Skeletal muscle tissue (tissue), 4 donors: Measurements from ENCODE around the gene SKIC2. TPM values are rescaled to one million over a fixed set of nuclear protein-coding genes. Genes with fewer than 3 reads are reported as not detected.
"Not testable (repeated sequence)": the region's sequence is repeated elsewhere in the genome, so short reads cannot be mapped to it uniquely, and the experiment has no call there.

Experiments
- H3K27ac ChIP-seq: one replicate; pipeline ENCODE4 v1.7.0; 2013; ENCODE audit warnings: mild to moderate bottlenecking, low read depth, low read length, inconsistent platforms
- H3K27me3 ChIP-seq, 3 donors: one replicate each; pipeline ENCODE4 v1.7.0; 2013; ENCODE audit warnings: low read length in 3 of 3; ENCODE audit not compliant: control insufficient read depth in 3 of 3, insufficient read depth in 3 of 3
- H3K36me3 ChIP-seq, 3 donors: one replicate each; pipeline ENCODE4 v1.7.0; 2013; ENCODE audit warnings: low read length in 3 of 3; ENCODE audit not compliant: control insufficient read depth in 3 of 3, insufficient read depth in 3 of 3
- H3K4me1 ChIP-seq, 3 donors: one replicate each; pipeline ENCODE4 v1.7.0; 2013; ENCODE audit warnings: low read length in 3 of 3, mild to moderate bottlenecking in 3 of 3; ENCODE audit not compliant: control insufficient read depth in 3 of 3, insufficient read depth in 3 of 3
- H3K4me3 ChIP-seq, 3 donors: one replicate each; pipeline ENCODE4 v1.7.0; 2013; ENCODE audit warnings: low read length in 3 of 3
- H3K9ac ChIP-seq, 3 donors: one replicate each; pipeline ENCODE4 v1.7.0; 2013; ENCODE audit warnings: low read length in 3 of 3, mild to moderate bottlenecking in 3 of 3, moderate library complexity in 2 of 3, low read depth in 1 of 3
- H3K9me3 ChIP-seq, 3 donors: one replicate each; pipeline ENCODE4 v1.7.0; 2013; ENCODE audit warnings: low read length in 3 of 3; ENCODE audit not compliant: control insufficient read depth in 3 of 3
- total RNA-seq: library from RNA; depleted of rRNA; stranded (reverse); fragments of >200 nt; gene quantifications from one replicate; pipeline ENCODE4 v1.2.3, GENCODE V29; 2014
- donor health status: Osteomylitis.

Gene SKIC2
- total RNA-seq, 1 donor from 2014 or later: 25.1 TPM

- not testable (repeated sequence) for H3K36me3 ChIP-seq, H3K4me3 ChIP-seq, H3K9ac ChIP-seq, H3K27me3 ChIP-seq, H3K4me1 ChIP-seq, H3K27ac ChIP-seq, H3K9me3 ChIP-seq
These were observed 37.4 kb downstream of the SKIC2 start for GRCh38 chr6:31996385-31996784.

GRCh38 chr6:32002546-32003268 is 43.7 kb downstream of the SKIC2 start:
- not testable (repeated sequence) for H3K9me3 ChIP-seq, H3K4me3 ChIP-seq, H3K27me3 ChIP-seq

GRCh38 chr6:32003301-32003700 is 44.3 kb downstream of the SKIC2 start:
- not testable (repeated sequence) for H3K27ac ChIP-seq

More at GRCh38 chr6:32002546-32003268, 43.7 kb downstream of the SKIC2 start:
- not testable (repeated sequence) for H3K9ac ChIP-seq, H3K27ac ChIP-seq, H3K36me3 ChIP-seq, H3K4me1 ChIP-seq

GRCh38 chr6:32004393-32004792 is 45.4 kb downstream of the SKIC2 start:
- not testable (repeated sequence) for H3K4me3 ChIP-seq, H3K27ac ChIP-seq, H3K9me3 ChIP-seq, H3K27me3 ChIP-seq, H3K36me3 ChIP-seq, H3K4me1 ChIP-seq, H3K9ac ChIP-seq

More at GRCh38 chr6:32003301-32003700, 44.3 kb downstream of the SKIC2 start:
- H3K4me3 ChIP-seq, H3K4me1 ChIP-seq, H3K9me3 ChIP-seq, H3K9ac ChIP-seq, H3K36me3 ChIP-seq, H3K27me3 ChIP-seq: not testable (repeated sequence)

GRCh38 chr6:32004864-32005537 is 46.0 kb downstream of the SKIC2 start:
- H3K9ac ChIP-seq, H3K36me3 ChIP-seq, H3K27me3 ChIP-seq, H3K4me3 ChIP-seq, H3K9me3 ChIP-seq, H3K27ac ChIP-seq, H3K4me1 ChIP-seq: not testable (repeated sequence)

GRCh38 chr6:32005538-32005880 is 46.5 kb downstream of the SKIC2 start:
- not testable (repeated sequence) for H3K9me3 ChIP-seq, H3K4me1 ChIP-seq, H3K36me3 ChIP-seq, H3K27ac ChIP-seq, H3K9ac ChIP-seq, H3K27me3 ChIP-seq, H3K4me3 ChIP-seq

GRCh38 chr6:32005991-32006529 is 47.1 kb downstream of the SKIC2 start:
- H3K4me1 ChIP-seq, H3K9ac ChIP-seq, H3K27ac ChIP-seq, H3K36me3 ChIP-seq, H3K9me3 ChIP-seq, H3K27me3 ChIP-seq, H3K4me3 ChIP-seq: not testable (repeated sequence)

- not testable (repeated sequence) for H3K9ac ChIP-seq, H3K27me3 ChIP-seq, H3K36me3 ChIP-seq, H3K27ac ChIP-seq, H3K4me1 ChIP-seq, H3K9me3 ChIP-seq, H3K4me3 ChIP-seq
These were observed 48.1 kb downstream of the SKIC2 start for GRCh38 chr6:32007086-32007485.

- H3K9ac ChIP-seq, H3K9me3 ChIP-seq, H3K36me3 ChIP-seq, H3K4me1 ChIP-seq, H3K27ac ChIP-seq, H3K4me3 ChIP-seq, H3K27me3 ChIP-seq: not testable (repeated sequence)
These were observed 49.1 kb downstream of the SKIC2 start for GRCh38 chr6:32008037-32008436.

- H3K9me3 ChIP-seq, H3K27ac ChIP-seq, H3K4me3 ChIP-seq, H3K36me3 ChIP-seq, H3K4me1 ChIP-seq, H3K9ac ChIP-seq, H3K27me3 ChIP-seq: not testable (repeated sequence)
These were observed 49.6 kb downstream of the SKIC2 start for GRCh38 chr6:32008616-32009015.
